ENCODE measurements around the gene SIRPA. TPM values are rescaled to one million over a fixed set of nuclear protein-coding genes. Genes with fewer than 3 reads are reported as not detected.

The SIRPA gene
- total RNA-seq, 1 donor from 2014 or later: 7.5 TPM

GRCh38 chr20:1870323-1870722, 24.9 kb upstream of the SIRPA start:
- no peak for DNase-seq (ENCODE audit: low spot score)

GRCh38 chr20:1870792-1871550, 24.2 kb upstream of the SIRPA start:
- DNase-seq (ENCODE audit: low spot score): no peak

GRCh38 chr20:1871807-1872458, 23.3 kb upstream of the SIRPA start:
- DNase-seq (ENCODE audit: low spot score): no peak

- DNase-seq (ENCODE audit: low spot score): no peak
These were observed 22.6 kb upstream of the SIRPA start for GRCh38 chr20:1872459-1873097.

GRCh38 chr20:1874450-1875182, 20.6 kb upstream of the SIRPA start:
- DNase-seq (ENCODE audit: low spot score): no peak

- no peak for DNase-seq (ENCODE audit: low spot score)
These were observed 20.0 kb upstream of the SIRPA start for GRCh38 chr20:1875183-1875554.

GRCh38 chr20:1875762-1876161, 19.4 kb upstream of the SIRPA start:
- no peak for DNase-seq (ENCODE audit: low spot score)

- DNase-seq (ENCODE audit: low spot score): no peak
These were observed 18.8 kb upstream of the SIRPA start for GRCh38 chr20:1876217-1876921.

- no peak for DNase-seq (ENCODE audit: low spot score)
These were observed 18.1 kb upstream of the SIRPA start for GRCh38 chr20:1876975-1877608.

GRCh38 chr20:1877609-1878200, 17.5 kb upstream of the SIRPA start:
- DNase-seq (ENCODE audit: low spot score): no peak

GRCh38 chr20:1879369-1879768, 15.8 kb upstream of the SIRPA start:
- no peak for DNase-seq (ENCODE audit: low spot score)

- DNase-seq (ENCODE audit: low spot score): no peak
These were observed 15.3 kb upstream of the SIRPA start for GRCh38 chr20:1879934-1880333.

GRCh38 chr20:1880529-1881239, 14.5 kb upstream of the SIRPA start:
- no peak for DNase-seq (ENCODE audit: low spot score)

GRCh38 chr20:1881240-1881835, 13.9 kb upstream of the SIRPA start:
- no peak for DNase-seq (ENCODE audit: low spot score)

- DNase-seq (ENCODE audit: low spot score): no peak
These were observed 13.2 kb upstream of the SIRPA start for GRCh38 chr20:1882026-1882425.

GRCh38 chr20:1883986-1884385, 11.2 kb upstream of the SIRPA start:
- DNase-seq (ENCODE audit: low spot score): no peak

GRCh38 chr20:1885254-1885653, 10.0 kb upstream of the SIRPA start:
- no peak for DNase-seq (ENCODE audit: low spot score)

- DNase-seq (ENCODE audit: low spot score): no peak
These were observed 9.1 kb upstream of the SIRPA start for GRCh38 chr20:1885940-1886693.

GRCh38 chr20:1887321-1887720, 7.9 kb upstream of the SIRPA start:
- DNase-seq (ENCODE audit: low spot score): no peak
